AG09319 (cell line): ENCODE data around the gene SPG7.

Experiments
- DNase-seq: peaks from one replicate; pipeline ENCODE4 v3.0.0-alpha.2; 2010; ENCODE audit warnings: low read depth; ENCODE audit errors: extremely low read depth
- TF ChIP-seq, protein P1 (sequence below): IDR thresholded peaks from 2 replicates; pipeline ENCODE4 v1.5.1; 2011; ENCODE audit warnings: low read depth, mild to moderate bottlenecking, inconsistent platforms, low read length, moderate library complexity

SPG7 gene

DNA sequence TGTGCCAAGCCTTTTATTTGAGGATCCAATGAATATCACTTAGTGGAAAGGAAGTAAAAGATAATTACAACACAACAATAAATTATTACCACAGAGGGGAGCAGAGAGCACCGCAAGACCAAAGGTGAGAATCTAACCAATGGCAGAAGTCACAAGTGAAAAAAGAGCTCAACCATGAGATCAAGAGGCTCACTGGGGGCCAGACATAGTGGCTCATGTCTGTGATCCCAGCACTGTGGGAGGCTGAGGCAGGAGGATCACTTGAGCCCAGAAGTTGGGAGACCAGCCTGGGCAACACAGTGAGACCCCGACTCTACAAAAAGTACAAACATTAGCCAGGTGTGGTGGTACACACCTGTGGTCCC lies 35.5 kb upstream of the SPG7 start:
- DNase-seq = no peak
- TF ChIP-seq, protein P1, sequence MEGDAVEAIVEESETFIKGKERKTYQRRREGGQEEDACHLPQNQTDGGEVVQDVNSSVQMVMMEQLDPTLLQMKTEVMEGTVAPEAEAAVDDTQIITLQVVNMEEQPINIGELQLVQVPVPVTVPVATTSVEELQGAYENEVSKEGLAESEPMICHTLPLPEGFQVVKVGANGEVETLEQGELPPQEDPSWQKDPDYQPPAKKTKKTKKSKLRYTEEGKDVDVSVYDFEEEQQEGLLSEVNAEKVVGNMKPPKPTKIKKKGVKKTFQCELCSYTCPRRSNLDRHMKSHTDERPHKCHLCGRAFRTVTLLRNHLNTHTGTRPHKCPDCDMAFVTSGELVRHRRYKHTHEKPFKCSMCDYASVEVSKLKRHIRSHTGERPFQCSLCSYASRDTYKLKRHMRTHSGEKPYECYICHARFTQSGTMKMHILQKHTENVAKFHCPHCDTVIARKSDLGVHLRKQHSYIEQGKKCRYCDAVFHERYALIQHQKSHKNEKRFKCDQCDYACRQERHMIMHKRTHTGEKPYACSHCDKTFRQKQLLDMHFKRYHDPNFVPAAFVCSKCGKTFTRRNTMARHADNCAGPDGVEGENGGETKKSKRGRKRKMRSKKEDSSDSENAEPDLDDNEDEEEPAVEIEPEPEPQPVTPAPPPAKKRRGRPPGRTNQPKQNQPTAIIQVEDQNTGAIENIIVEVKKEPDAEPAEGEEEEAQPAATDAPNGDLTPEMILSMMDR = no peak

DNA sequence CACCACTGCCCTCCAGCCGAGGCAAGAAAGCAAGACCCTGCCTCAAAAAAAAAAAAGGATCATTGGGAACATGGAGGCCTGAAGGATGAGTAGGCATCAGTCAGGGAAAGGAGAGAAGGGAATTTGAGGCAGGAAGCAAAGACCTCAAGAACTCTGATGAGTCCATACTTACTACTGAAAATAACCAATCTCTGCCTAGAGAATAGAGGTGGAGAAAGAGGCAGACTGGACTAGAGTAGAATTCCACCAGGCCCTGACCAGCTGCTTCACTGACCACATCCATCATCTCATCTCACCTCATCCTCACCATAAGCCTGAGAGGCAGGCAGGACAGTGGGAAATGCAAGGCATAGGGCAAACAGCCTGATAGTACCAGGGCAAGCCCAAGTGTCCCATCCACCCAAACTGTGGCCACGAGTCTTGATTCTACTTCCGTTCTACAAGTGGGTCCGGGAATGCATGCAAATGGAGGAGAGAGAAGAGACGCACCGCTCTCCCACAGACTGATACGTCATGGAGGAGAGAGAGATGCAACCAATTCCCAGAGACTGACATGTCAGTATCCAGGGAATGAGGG lies 35.0 kb upstream of the SPG7 start:
- TF ChIP-seq, protein P1 = no peak
- no peak for DNase-seq

DNA sequence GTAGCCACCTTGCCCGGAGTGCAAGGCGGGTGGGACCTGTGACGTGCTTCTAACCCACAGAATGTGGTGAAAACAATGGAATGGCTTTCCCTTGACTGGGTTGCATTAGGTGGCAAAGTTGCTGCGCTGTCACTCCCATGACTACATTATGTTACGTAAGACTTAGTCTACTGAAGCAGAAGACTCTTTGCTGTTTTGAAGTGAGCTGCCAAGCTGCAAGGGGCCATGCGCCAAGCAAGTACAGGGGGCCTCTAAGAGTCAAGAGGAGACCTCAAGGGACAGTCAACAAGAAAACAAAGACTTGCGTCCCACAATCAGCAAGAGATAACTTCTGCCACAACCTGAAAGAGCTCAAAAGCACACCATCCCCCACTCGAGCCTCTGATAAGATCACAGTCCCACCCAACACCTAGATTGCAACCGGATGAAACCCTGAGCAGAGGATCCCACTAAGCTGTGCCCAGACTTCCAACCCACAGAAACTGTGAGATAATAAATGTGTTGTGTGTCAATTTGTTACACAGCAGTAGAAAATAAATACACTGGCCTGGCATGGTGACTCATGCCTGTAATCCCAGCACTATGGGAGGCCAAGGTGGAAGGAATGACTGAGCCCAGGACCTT lies 34.3 kb upstream of the SPG7 start:
- TF ChIP-seq, protein P1 = no peak
- no peak for DNase-seq

DNA sequence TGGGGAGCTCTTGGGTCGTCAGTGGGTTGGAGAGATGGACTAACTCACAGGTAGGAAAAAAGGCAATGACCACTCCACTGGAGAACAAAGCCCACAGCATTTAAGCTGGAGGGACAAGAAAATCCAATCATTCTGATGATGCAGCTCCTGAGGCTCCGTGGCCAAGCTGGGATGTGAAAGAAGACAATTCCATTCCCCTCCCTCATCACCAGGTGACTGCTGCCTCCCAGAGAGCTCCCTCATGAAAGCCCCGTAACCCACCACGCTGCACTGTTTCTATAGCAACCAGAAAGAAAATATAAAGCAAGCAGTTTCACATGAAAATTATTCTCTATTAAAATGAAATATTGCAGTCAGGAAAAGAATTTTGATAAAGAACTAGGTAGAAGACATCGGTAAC lies 33.1 kb upstream of the SPG7 start:
- DNase-seq = no peak
- TF ChIP-seq, protein P1 = no peak

DNA sequence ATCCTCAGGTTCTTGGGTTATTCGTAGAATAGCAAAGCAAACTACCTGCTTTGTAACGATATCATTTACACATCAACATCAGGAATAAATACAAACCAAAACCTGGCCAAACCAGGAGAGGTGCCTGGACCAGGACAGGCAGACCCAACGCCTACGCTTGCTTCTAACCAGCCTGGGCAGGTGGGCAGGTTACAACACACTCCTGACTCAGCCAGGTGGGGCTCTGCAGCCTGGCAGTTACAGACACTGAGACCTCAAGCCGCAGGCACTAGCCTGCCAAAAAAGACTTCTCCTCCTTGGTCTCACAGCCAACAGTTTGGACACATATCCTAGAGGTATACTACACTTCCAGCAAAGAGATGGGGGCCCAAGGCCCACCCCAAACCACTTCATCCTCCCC lies 31.8 kb upstream of the SPG7 start:
- TF ChIP-seq, protein P1 = no peak
- no peak for DNase-seq

DNA sequence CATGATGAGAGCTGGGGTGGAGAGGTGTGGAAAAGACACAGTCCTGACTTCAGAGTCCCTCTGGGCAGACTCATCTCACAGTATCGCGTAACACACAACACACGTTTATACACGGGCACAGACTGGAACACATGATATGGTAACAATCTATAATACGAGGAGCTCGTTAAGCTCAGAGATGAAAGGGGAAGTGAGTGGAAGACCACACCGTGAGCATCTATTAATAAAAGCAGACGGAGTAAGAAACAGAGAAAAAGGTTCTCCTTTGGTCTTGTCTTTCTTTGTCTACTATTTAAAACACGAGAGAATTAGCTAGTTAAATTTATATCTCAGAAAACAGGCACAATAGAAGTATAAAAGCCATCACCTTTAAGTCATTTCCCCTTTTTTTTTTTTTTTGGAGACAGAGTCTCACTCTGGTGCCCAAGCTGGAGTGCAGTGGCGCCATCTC lies 31.4 kb upstream of the SPG7 start:
- TF ChIP-seq, protein P1 = no peak
- no peak for DNase-seq

DNA sequence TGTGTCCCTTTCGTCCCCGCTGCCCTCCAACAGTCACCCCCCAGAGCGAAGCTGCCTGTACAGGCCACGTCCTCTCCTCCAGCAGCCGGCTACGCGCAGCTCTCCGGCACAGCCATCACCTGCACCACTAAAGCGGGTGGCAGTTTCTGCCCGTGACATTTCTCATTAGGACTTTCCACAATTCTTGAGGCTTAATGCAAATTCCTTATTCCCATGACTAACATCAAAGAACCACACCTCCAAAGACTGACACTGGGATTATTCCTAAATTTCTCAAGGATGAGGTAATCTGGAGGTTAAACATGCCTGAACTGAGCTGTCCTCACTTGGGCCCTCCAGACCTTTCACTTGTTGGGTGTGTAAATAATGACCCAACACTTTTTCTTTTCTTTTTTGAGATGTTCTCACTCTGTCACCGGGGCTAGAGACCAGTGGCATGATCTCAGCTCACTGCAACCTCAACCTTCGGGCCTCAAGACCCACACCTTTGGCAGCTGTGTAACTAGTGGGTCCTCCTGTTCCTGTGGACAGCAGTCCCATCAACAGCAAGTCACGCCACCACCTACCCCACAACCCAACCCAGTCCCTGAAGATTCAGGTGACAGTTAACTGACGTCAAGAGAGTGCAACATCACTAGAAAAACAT lies 29.5 kb upstream of the SPG7 start:
- TF ChIP-seq, protein P1 = no peak
- no peak for DNase-seq
